Left colon (tissue), 2 donors: Measurements from ENCODE around the gene PTPRN. TPM values are rescaled to one million over a fixed set of nuclear protein-coding genes. Genes with fewer than 3 reads are reported as not detected.
"Not testable (repeated sequence)": the region's sequence is repeated elsewhere in the genome, so short reads cannot be mapped to it uniquely, and the experiment has no call there.

Experiments
- ATAC-seq: fragments of 200-7000 bp; cut with Tn5 transposase; one replicate; pipeline ENCODE4 v1.9.1; 2020; ENCODE audit warnings: mild to moderate bottlenecking, moderate library complexity
- DNase-seq, 2 donors: peaks; one replicate each; pipeline ENCODE4 v3.0.0-alpha.2; 2020
- intact Hi-C, 2 donors: fragments of 100-400 bp; cut with DNase I in 1 of 2; cut with micrococcal nuclease in 1 of 2; formaldehyde crosslinking; loops; one replicate each; pipeline versions ENCODE4 v1.11.2 to v1.14.0; 2022; cut with DNase I, micrococcal nuclease
- total RNA-seq, 2 donors: library from RNA; stranded (reverse); fragmentation: NEBNext Ultra II Directional; extraction: Animal tissue kit (Norgen Biotek cat#: 25700); gene quantifications; one replicate each; pipeline ENCODE4 v1.2.1, GENCODE V29; 2021
- donor health status: DM: no; HTN: no; CAD: no.
- donor health status: DM: yes; HTN: yes; CAD: no.

The PTPRN gene
- total RNA-seq, 2 donors from 2014 or later, result 1.9 to 2.3 TPM

DNA sequence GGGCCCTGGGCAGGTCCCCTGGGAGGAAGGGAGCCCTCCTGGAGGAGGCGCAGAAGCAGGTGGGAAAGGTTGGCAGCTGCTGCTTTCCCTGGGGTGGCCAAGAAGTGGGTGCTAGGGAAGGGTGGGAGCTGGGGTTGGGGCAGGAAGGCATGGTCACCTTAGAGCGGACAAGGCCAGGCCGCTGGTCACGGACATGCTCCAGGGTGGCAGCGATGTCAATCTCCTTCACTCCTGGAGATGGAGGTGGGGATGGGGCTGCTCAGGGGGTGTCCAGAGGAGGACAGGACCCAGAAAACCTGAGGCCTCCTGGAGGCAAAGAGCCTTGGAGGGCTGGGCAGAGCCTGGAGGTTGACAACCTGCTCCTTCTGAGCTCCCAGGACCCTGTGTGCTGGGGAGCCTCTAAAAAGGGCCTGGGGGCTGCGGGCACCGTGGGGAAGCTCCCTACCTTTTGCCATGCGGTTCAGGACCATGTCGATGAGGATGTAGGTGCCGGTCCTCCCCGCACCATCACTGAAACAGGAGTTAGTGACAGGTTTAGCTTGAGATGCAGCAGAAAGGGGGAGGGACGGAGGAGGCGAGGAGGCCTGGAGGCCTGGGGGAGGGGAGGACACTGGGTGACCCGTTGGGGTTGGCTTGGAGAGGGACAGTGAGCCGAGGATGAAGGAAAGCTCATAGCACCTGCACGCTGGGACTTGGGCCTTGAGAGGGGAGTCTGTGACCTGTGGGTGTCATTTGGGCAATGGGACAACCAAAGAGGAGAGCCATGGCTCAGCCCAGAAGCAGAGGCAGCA, 18.6 kb downstream of the PTPRN start:
- ATAC-seq, result no peak
- DNase-seq, result no peak
- intact Hi-C loops, result loop anchor here in 1 of 2 donors (10.0 kb wide), 1 partner anchor 126 kb away; the partner anchor contains the start of gene NHEJ1

DNA sequence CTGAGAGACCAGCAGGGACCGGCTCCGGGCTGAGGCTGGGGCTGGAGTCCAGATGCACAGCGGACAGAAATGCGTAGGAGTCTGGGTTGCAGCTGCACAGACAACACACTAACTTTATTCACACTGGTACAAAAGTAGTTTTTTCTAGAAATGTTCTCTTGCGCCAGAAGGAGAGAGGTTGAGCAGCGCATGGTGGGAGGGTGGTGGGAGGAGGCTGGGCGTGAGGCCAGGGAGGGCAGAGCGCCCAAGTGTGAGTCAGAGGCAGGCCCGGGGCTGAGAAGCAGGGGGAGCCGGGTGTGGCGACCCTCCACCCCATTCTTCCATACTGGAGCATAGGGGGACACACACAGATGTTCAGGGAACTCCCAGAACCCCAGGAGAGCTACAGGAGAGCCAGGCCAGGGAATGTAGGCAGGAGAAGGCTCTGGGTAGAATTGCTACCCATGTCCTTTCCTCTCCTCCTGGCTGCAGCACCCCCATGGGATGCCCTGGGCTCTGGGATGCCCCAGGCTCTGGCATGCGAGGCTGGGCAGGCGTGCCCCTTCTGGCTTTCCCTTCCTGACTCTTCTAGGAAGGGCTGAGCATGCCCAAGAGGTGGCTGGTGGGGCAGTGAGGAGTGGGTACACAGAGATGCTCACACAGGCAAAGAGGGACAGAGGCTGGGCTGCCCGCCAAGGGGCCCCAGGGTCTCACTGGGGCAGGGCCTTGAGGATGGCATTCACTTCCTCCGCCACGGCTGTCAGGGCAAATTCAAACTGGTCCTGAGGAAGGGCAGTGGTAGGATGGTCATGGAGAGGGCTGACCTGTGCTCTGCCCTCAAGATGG, 19.5 kb downstream of the PTPRN start:
- peak in 1 of 2 donors; percentile 30 for DNase-seq
- intact Hi-C loops, result loop anchor here in 1 of 2 donors (10.0 kb wide), 1 partner anchor 125 kb away; the partner anchor contains the start of gene NHEJ1
- no peak for ATAC-seq

DNA sequence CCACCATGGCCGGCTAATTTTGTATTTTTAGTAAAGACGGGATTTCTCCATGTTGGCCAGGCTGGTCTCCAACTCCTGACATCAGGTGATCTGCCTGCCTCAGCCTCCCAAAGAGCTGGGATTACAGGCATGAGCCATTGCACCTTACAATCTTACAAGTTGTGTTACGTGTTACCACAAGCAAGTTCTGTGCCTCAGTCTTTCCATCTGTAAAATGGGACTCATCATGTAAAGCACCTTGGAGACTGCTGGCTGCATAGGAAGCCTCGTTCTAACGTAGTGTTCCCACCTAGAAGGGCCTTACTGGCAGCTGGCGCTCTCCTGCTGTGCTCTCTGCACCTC, 20.0 kb downstream of the PTPRN start:
- ATAC-seq (no peak), DNase-seq (no peak)
- intact Hi-C loops, result no loop called here

DNA sequence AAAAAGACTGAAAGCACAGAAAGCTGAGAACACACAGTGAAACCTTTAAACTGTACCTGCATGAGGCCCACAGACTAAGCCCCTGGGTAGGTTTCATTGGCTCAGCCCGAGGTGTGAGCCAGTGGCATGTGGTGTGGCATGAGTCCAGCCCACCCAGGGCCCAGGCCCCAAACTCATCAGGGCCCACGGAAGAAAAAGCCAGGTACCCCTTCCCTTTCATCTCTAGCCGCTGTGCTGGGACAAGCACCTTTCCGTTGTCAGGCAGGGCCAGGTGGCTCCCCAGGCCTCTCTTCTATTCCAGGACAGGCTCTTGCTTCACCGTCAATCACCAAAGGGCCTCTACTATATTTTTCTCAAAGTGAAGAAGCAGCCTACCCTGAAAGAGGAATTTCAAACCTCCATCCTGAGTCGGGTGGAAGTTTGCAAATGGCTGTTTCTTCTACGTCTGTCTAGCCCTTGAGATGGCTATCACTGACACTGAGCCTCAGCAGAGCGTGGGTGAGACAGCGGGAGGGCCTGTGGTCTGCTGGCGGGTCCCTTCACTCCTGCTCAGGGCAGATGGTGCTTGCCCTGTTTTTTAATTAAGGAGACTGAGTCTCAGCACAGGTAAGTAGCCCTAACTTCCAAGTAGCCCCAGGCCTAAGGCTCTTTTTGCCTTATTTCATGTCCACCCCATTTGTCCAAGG, 21.5 kb downstream of the PTPRN start:
- intact Hi-C loops, result no loop called here
- ATAC-seq (no peak), DNase-seq (no peak)

DNA sequence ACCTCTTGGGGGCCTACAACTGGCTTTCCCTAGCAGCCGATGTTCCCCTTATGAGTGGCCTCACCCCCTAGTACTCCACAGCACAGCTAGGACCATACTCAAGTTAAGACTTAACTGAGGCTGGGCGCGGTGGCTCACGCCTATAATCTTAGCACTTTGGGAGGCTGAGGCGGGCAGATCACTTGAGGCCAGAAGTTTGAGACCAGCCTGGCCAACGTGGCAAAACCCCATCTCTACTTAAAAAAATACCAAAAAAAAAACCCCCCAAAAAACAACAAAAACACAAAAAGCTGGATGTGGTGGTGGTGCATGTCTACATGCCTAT, 22.1 kb downstream of the PTPRN start:
- intact Hi-C loops, DNase-seq, ATAC-seq: not testable (repeated sequence)

DNA sequence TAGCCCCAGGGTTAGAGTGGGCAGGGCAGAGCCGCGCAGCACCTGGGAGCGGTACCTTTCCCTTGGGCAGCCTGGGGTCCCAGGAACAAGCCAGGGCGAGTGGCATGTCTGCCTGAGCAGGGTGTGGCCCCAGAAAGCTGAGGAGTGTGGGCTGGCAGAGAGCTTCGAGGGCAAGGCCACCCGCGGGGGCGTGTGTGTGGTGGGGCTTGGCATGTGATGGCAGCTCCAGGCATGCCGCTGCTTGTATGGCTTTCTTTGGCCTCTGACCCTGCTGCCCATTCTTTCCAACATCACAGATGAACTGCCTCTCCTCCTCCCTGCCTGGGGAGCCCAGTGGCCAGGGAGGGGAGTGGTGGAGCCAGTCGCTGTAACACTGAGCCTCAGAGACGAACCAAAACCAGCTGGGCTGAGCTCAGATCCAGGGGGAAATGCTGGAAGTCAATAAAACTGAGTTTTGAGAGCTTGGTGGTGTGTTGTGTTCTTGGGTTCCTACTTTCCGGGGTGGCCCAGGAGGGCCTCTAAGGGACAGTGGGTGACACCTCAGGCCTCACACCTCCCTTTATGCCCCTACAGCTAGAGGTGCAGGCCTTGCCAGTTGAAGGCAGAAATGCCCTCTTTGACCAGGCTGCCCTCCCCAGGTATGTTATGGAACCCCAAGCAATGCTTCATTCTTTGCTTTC, 22.6 kb downstream of the PTPRN start:
- DNase-seq (no peak), ATAC-seq (no peak)
- intact Hi-C loops, result no loop called here

DNA sequence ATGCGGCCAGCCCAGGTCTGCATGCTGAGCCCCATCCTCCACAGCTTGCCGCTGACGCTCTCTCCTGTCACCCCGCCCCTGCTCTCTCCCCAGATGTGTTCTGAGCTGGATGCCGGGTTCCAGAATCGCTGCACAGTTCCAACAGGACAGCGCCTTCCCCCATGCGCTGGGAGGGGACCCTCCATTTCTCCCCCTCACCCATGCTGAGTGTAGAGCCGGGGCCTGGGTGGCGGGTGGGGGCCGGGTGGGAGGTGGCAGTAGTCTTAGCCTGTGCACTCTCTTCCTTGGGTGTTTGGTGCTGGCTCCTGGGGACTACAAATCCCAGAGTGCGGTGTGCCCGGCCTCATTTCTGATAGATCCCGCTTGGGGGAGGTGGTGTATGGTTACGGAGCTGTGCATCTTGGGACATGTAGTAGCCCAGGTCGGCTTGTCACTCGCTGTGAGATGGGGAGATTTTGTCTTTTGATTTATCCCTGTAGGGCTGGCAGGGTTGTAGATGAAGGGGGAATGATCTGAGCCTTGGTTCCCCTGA, 23.2 kb downstream of the PTPRN start:
- DNase-seq, result no peak
- ATAC-seq, result no peak
- intact Hi-C loops, result no loop called here

DNA sequence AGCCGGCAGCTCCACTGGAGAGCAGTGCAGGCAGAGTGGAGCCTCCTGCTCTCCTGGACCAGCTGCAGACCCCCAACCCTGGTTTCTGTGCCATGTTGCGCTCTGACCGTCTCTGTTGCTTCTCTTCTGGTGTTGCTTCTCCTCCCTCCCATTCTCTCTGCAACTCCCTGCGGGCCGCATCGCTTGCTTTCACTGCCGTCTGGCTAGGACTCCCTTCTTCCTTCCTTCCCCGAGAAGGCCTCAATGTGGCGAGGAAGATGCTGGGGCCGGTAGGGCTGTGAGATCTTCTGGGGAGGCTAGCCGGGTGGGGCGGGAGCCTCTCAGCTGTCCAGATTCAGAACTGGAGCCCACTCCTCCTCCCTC, 23.8 kb downstream of the PTPRN start:
- ATAC-seq, result no peak
- no peak for DNase-seq
- intact Hi-C loops, result no loop called here

DNA sequence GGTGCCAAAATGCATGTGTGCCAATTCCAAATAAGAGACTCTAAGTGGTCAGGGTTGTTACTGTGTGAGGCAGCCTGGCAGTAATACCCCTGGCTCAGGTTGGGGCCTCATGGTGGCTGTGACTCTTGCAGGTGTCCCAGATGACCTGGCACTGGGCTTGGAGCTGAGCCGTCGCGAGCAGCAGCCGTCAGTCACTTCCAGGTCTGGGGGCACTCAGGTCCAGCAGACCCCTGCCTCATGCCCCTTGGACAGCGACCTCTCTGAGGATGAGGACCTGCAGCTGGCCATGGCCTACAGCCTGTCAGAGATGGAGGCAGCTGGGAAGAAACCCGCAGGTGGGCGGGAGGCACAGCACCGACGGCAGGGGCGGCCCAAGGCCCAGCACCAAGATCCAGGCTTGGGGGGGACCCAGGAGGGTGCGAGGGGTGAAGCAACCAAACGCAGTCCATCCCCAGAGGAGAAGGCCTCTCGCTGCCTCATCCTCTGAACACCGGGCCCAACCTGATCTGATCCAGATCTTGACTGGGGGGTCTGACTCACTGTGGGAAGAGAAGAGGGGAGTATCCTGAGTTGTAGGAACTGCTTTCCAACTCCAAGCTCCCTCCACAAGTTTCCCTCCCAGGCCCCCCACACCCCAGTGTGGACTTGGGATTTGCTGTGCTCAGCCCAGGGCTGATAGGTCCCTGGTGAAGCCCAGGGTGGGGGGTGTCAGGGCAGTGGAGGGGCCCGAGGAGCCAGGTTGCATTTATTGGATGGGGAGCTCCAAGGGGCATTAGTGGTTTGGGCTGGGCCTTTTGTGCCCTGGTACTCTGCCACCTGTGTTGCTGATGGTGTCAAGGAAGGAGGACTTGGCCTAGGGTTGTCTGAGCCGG, 24.5 kb downstream of the PTPRN start:
- DNase-seq (no peak), ATAC-seq (no peak)
- intact Hi-C loops, result no loop called here

DNA sequence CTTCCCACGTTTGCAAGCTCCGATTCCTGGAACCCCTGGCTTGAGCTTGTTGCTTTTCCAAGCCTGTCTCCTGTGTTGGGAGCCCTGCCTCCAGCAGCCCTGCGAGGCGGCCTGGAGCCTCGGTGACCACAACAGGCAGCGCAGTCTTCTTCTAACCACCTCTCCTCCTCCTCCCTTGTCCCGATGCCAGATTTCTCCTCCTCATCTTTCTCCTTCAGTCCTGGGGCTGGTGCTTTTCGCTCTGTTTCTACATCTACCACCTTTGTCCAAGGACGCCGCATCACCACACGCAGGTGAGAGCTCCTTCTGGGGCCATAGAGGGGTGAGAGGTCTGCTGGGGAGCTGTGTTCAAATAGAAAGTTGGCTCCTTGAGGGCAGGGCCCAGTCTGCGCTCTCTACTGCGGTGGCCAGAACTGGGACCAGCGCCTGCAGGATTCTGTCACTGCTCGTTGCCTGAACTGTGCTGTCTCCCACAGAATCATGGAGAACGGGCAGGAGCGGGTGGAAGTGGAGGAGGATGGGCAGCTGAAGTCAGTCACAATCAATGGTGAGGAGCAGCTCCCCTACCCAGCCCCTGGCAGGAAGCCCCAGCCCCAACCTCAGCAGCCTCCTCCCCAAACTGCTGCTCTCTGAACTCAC, 26.1 kb downstream of the PTPRN start:
- DNase-seq, result no peak
- intact Hi-C loops, result no loop called here
- ATAC-seq, result no peak

DNA sequence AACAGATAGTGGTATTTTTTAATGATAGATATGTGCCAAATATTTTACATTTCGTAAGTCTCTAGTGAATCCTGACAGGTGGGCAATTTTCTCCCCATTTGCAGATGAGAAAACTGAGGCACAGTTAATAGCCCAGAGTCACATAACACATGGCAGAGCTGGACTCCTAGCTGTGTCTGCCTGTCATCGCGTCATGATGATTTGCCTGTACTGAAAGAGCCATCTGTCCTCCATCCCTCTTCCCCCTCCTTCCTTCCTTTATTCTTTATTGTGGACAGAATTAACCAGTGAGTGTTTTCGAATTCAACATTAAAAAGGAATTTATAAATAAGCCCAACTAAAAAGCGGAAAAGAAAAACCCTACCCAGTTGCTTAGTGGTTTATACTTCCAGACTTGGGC, 26.8 kb downstream of the PTPRN start:
- DNase-seq, result no peak
- ATAC-seq, result no peak
- intact Hi-C loops, result no loop called here

DNA sequence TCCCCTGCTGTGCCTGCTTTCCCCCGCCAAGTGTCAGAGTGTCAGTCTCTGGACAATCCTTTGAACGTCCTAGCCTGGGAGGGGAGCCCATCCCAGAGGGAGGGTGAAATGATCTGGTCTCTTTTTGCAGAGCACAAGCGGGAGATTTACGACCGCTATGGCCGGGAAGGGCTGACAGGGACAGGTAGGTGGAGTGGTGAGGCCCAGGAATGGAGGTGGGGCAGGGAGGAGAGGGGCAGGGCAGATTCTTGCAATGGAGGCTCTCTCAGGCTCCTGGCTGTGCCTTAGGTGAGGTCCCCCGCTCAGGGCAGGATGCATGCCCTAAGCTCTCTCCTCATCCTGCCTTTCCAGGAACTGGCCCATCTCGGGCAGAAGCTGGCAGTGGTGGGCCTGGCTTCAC, 27.6 kb downstream of the PTPRN start:
- ATAC-seq, result no peak
- no peak for DNase-seq
- intact Hi-C loops, result no loop called here

DNA sequence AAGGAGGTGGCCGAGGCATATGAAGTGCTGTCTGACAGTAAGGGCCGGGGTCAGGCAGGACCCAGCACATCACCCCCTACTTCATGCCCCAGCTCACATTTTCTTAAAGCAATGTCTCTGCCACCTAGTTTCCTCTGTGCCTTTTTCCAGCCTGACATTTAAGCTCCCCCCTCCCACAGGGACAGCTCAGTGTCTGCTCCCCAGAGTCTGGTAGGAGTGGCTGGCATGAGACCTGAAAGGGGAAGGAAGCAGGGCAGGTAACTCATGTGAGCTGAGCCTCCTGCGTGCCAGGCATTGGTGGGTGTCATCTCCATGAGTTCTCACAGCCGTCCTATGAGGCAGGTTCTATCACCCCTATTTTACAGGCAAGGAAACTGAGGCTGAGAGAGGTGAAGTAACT, 28.6 kb downstream of the PTPRN start:
- ATAC-seq (no peak), DNase-seq (no peak)
- intact Hi-C loops, result no loop called here

DNA sequence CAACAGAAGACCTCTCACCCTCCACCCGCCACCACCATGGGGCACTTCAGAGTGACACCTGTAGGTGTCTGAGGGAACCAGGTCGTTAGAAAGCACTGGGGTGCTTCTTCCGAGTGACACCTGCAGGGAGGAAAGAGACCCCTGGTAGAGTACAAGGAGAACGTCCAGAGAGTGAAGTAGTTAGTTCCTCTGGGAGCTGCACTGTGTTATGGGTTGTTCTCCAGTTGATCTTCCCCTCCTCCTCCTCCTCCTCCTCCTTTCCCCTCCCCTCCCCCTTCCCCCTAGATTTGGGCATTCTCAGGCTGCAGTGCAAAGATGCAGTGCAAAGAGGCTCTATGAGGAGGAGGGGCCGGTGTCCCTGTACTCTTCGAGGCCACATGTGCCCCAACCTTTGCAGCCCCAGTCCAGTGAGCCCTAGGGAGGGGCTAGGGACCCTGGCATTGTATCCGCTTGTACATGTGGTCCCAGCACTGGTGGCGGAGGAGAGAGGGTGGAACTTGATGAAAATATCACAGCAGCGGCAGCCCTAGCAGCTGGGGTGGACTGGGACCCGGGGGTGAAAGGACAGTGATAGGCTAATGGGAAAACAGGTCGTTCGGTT, 29.2 kb downstream of the PTPRN start:
- intact Hi-C loops, result no loop called here
- ATAC-seq (no peak), DNase-seq (no peak)

DNA sequence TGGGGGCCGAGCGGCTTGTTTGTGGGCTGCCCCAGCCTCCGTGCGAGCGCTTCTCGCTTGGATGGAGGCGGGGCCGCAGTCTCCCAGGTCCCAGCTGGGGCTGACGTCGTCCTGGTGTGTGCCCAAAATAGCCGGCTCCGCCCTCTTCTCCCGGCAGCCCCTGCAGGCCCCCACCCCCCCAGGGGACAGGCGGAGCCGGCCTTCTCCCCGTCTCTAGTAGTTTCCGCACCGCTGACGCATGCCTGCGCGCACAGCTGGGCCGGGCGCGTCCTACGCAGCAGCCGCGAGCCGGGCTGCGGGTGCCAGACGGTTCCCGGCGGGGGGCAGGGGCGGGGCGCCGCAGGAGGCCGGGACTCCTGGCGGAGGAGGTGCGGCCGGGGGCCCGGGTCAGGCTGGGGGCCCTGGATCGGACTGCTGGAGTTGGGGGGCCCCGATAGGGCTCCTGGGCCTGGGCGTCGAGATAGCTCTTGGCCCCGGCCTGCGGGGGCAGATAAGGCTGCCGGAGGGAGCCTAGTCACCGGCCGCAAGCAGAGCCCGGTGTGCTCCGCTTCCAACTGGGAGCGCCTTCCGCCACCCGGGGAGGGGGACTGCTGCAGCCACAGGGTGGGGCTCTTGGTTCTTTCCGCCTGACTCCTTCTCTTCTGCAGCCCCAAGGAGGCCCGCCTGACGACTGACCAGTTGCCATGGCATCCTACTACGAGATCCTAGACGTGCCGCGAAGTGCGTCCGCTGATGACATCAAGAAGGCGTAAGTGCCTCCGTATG, 29.9 kb downstream of the PTPRN start, which contains the start of gene DNAJB2:
TSS of gene DNAJB2 (plus strand) at position 216 of the 765 bp plus-strand sequence. CDS start at position 684, 468 bp downstream.
- DNase-seq (peak; percentile 99), ATAC-seq (peak; percentile 94)
- intact Hi-C loops, result no loop called here

DNA sequence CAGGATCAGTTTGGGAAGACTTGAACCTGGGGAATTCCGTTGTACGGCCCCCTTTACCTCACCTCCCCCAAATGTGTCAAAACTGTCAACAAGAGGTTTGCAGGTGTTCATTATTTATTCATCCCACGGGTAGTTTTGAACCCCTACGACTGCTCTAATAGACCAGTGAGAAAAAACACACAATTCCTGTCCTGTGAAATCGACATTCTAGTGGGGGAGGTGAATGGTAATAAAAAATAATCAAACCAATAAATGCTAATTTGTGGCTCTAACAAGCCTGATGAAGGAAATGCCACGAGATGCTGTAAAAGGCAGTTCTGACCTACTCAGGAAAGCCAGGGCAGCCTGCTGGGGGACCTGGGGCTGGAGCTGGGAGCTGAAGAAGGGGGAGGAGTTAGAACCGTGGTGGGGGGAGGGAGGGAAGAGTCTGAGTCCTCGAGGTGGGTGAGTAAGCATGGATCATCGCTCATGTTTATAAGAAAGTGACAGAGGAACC, 30.5 kb downstream of the PTPRN start:
- ATAC-seq (peak; percentile 40), DNase-seq (no peak)
- intact Hi-C loops, result no loop called here
